ENCODE results near the gene CEP295NL. TPM values are rescaled to one million over a fixed set of nuclear protein-coding genes. Genes with fewer than 3 reads are reported as not detected.

CEP295NL gene
- total and polyA plus RNA-seq, 2 of the 8 experiments (the other 6 are each of a cell fraction or from before 2014, with no cell fraction given): 0.06 to 2.0 TPM

GRCh38 chr17:78855561-78856165, 47.3 kb downstream of the CEP295NL start (continued):
- TF ChIP-seq RAD21 (IDR thresholded peaks at IDR 0.05 in 1 of 2, conservative IDR thresholded peaks at IDR 0.05 in 1 of 2; ENCODE audit: low read depth in 2 of 2, low read length in 2 of 2) (no peak), CHD2 (IDR thresholded peaks at IDR 0.05; ENCODE audit: low read length) (no peak), PHF8 (conservative IDR thresholded peaks at IDR 0.05; ENCODE audit: low read depth, low read length) (no peak), CREB1 (IDR thresholded peaks at IDR 0.05) (no peak), SP2 (IDR thresholded peaks at IDR 0.05; ENCODE audit: low read length) (no peak)

Data from H1 (cell line).